ENCODE measurements around the gene P2RY11. TPM values are rescaled to one million over a fixed set of nuclear protein-coding genes. Genes with fewer than 3 reads are reported as not detected.

Gene P2RY11
- total RNA-seq, 1 experiment from 2014 or later: 43.8 TPM

DNA sequence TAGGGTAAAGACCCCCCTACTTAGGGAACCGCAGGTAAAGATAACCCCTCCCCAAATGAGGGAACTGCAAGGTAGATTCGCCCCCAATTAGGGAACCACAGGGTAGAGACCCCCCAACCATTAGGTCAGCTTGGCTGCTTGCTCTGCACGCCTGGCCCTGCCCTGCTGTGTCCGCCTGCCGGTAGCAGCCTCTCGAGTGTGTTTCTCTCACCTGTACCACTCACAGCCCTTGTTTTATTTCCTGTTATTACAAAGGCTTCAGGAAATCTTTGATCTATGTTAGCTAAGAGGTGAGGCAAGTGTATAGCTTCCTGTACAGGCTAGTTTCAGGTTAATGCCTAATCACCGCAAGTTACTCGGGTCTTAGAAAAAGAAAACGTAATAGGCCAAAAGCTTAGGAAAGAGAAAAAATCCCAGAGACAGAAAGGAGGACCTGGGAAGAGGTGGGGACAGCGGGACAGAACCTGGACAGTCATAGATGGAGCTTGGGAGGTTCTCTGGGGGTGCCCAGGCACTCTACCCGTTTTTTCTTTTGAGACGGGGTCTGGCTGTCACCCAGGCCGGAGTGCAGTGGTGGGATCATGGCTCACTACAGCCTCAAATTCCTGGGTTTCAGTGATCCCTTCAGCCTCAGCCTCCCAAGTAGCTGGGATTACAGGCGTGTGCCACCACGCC lies 31.3 kb downstream of the P2RY11 start:
- Histone ChIP-seq H3K27ac (ENCODE audit: low read depth, low read length) (no peak overlapping the region), H4K20me1 (ENCODE audit: insufficient read depth) (no peaks in the 10 kb centered on the region), H3K9ac (ENCODE audit: low read length) (no peak overlapping the region), H3K4me1 (ENCODE audit: control insufficient read depth in 1 of 2, insufficient read depth in 2 of 2, low read length in 2 of 2) (no peaks in the 10 kb centered on the region), H3K27me3 (ENCODE audit: insufficient read depth, low read length) (no peaks in the 10 kb centered on the region), H3K4me3 (replicated peaks in 1 of 2; ENCODE audit: low read depth in 1 of 2, low read length in 2 of 2) (no peak overlapping the region), H2AFZ (ENCODE audit: low read depth, low read length, poor library complexity, severe bottlenecking) (no peak overlapping the region), H3K9me3 (ENCODE audit: control insufficient read depth in 1 of 2, insufficient read depth in 1 of 2, low read depth in 1 of 2, low read length in 2 of 2) (no peaks in the 10 kb centered on the region), H3K9me2 (ENCODE audit: insufficient read depth) (no peaks in the 10 kb centered on the region), H3K79me2 (ENCODE audit: insufficient read depth, low read length) (peaks cover 11% of the 10 kb centered on the region; the same call in 1 of the 2 replicates), H3K36me3 (ENCODE audit: control insufficient read depth in 1 of 2, insufficient read depth in 2 of 2, low read length in 2 of 2) (peaks cover 59 to 81% of the 10 kb centered on the region in 2 experiments), H3K4me2 (ENCODE audit: low read length) (no peak overlapping the region)
- BruUV-seq (replicated peaks): no TSS peak
- RAD21 ChIA-PET (ENCODE audit: low non-redundant PET in 1 of 2, low total read pairs in 2 of 2, uncharacterized antibody in 2 of 2, unreplicated experiment in 2 of 2): no interaction called here
- POLR2A ChIA-PET: no interaction called here
- intact Hi-C loops (cut with micrococcal nuclease): no loop called here
- DNase-seq (ENCODE audit: low read depth, low spot score) (no peak), ATAC-seq (no peak)
- CTCF ChIA-PET: no interaction called here
- TF ChIP-seq TCF7L2 (IDR thresholded peaks at IDR 0.05; ENCODE audit: borderline replicate concordance, extremely low read depth, insufficient read depth, insufficient read length): no peak
- TF ChIP-seq EGR1 (IDR thresholded peaks at IDR 0.05; ENCODE audit: low read depth): no peak
- TF ChIP-seq, protein P1, sequence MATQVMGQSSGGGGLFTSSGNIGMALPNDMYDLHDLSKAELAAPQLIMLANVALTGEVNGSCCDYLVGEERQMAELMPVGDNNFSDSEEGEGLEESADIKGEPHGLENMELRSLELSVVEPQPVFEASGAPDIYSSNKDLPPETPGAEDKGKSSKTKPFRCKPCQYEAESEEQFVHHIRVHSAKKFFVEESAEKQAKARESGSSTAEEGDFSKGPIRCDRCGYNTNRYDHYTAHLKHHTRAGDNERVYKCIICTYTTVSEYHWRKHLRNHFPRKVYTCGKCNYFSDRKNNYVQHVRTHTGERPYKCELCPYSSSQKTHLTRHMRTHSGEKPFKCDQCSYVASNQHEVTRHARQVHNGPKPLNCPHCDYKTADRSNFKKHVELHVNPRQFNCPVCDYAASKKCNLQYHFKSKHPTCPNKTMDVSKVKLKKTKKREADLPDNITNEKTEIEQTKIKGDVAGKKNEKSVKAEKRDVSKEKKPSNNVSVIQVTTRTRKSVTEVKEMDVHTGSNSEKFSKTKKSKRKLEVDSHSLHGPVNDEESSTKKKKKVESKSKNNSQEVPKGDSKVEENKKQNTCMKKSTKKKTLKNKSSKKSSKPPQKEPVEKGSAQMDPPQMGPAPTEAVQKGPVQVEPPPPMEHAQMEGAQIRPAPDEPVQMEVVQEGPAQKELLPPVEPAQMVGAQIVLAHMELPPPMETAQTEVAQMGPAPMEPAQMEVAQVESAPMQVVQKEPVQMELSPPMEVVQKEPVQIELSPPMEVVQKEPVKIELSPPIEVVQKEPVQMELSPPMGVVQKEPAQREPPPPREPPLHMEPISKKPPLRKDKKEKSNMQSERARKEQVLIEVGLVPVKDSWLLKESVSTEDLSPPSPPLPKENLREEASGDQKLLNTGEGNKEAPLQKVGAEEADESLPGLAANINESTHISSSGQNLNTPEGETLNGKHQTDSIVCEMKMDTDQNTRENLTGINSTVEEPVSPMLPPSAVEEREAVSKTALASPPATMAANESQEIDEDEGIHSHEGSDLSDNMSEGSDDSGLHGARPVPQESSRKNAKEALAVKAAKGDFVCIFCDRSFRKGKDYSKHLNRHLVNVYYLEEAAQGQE (IDR thresholded peaks at IDR 0.05; ENCODE audit: low read depth): no peak
- TF ChIP-seq ZFX (IDR thresholded peaks at IDR 0.05): no peak
- TF ChIP-seq, protein P2, sequence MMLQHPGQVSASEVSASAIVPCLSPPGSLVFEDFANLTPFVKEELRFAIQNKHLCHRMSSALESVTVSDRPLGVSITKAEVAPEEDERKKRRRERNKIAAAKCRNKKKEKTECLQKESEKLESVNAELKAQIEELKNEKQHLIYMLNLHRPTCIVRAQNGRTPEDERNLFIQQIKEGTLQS (IDR thresholded peaks at IDR 0.05): no peak
- TF ChIP-seq, protein P3, sequence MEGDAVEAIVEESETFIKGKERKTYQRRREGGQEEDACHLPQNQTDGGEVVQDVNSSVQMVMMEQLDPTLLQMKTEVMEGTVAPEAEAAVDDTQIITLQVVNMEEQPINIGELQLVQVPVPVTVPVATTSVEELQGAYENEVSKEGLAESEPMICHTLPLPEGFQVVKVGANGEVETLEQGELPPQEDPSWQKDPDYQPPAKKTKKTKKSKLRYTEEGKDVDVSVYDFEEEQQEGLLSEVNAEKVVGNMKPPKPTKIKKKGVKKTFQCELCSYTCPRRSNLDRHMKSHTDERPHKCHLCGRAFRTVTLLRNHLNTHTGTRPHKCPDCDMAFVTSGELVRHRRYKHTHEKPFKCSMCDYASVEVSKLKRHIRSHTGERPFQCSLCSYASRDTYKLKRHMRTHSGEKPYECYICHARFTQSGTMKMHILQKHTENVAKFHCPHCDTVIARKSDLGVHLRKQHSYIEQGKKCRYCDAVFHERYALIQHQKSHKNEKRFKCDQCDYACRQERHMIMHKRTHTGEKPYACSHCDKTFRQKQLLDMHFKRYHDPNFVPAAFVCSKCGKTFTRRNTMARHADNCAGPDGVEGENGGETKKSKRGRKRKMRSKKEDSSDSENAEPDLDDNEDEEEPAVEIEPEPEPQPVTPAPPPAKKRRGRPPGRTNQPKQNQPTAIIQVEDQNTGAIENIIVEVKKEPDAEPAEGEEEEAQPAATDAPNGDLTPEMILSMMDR (IDR thresholded peaks at IDR 0.05 in 2 of 3, conservative IDR thresholded peaks at IDR 0.05 in 1 of 3; ENCODE audit: borderline replicate concordance in 1 of 3, insufficient read depth in 1 of 3, low read depth in 2 of 3, low read length in 2 of 3): no peak
- no peak for TF ChIP-seq SP1 (IDR thresholded peaks at IDR 0.05; ENCODE audit: low read depth)
